Keratinocyte (primary cell): ENCODE results near the gene HDHD5. TPM values are rescaled to one million over a fixed set of nuclear protein-coding genes. Genes with fewer than 3 reads are reported as not detected.

ENCODE experiments used
- DNase-seq: peaks from one replicate; pipeline ENCODE4 v3.0.0-alpha.2; 2011; ENCODE audit warnings: low read depth, missing footprints, low spot score
- FAIRE-seq: peaks from 2 replicates; lab custom pipeline; 2011; peaks lifted over from hg19 to GRCh38; lab: Jason Lieb, UNC
- H2AFZ ChIP-seq: 2 replicates; pipeline ENCODE4 v1.6.0; 2012; ENCODE audit warnings: low read length, control low read depth, inconsistent platforms; ENCODE audit not compliant: control insufficient read depth
- H3K27ac ChIP-seq: 2 replicates; pipeline ENCODE4 v1.5.1; 2011; ENCODE audit warnings: low read length; ENCODE audit not compliant: control insufficient read depth, insufficient read depth
- H3K27me3 ChIP-seq: 3 replicates; pipeline ENCODE4 v1.6.0; 2011; ENCODE audit warnings: low read length; ENCODE audit not compliant: control insufficient read depth, insufficient read depth; ENCODE audit errors: extremely low read depth
- H3K36me3 ChIP-seq, 2 experiments: 2 replicates in 1 of 2; 3 replicates in 1 of 2; pipeline ENCODE4 v1.5.1; 2011; ENCODE audit warnings: low read length in 2 of 2, mild to moderate bottlenecking in 1 of 2; ENCODE audit not compliant: control insufficient read depth in 2 of 2, insufficient read depth in 2 of 2; ENCODE audit errors: extremely low read depth in 1 of 2
- H3K4me1 ChIP-seq: 3 replicates; pipeline ENCODE4 v1.5.1; 2011; ENCODE audit warnings: low read length; ENCODE audit not compliant: control insufficient read depth, insufficient read depth; ENCODE audit errors: extremely low read depth
- H3K4me2 ChIP-seq: 3 replicates; pipeline ENCODE4 v1.6.0; 2011; ENCODE audit warnings: low read depth, low read length; ENCODE audit not compliant: control insufficient read depth, insufficient read depth; ENCODE audit errors: extremely low read depth
- H3K4me3 ChIP-seq, 3 experiments: fragments of 200-600 bp in 1 of 3; sonication (generic) in 1 of 3; 2 replicates in 2 of 3; 3 replicates in 1 of 3; pipeline ENCODE4 v1.5.1; 2011 to 2016; ENCODE audit warnings: low read length in 3 of 3, mild to moderate bottlenecking in 3 of 3, control low read depth in 2 of 3, inconsistent platforms in 1 of 3, low read depth in 1 of 3, mixed read lengths in 1 of 3, mixed run types in 1 of 3, moderate library complexity in 1 of 3; ENCODE audit not compliant: control insufficient read depth in 2 of 3, insufficient read depth in 2 of 3; ENCODE audit errors: extremely low read depth in 1 of 3
- H3K79me2 ChIP-seq: 2 replicates; pipeline ENCODE4 v1.6.0; 2012; ENCODE audit warnings: low read length; ENCODE audit not compliant: control insufficient read depth, insufficient read depth
- H3K9ac ChIP-seq: 3 replicates; pipeline ENCODE4 v1.6.0; 2011; ENCODE audit warnings: low read length; ENCODE audit not compliant: control insufficient read depth, insufficient read depth; ENCODE audit errors: extremely low read depth
- H3K9me1 ChIP-seq: 3 replicates; pipeline ENCODE4 v1.6.0; 2011; ENCODE audit warnings: low read length; ENCODE audit not compliant: control insufficient read depth, insufficient read depth; ENCODE audit errors: extremely low read depth
- H3K9me3 ChIP-seq: 2 replicates; pipeline ENCODE4 v1.5.1; 2012; ENCODE audit warnings: low read depth, low read length; ENCODE audit not compliant: control insufficient read depth
- H4K20me1 ChIP-seq: 3 replicates; pipeline ENCODE4 v1.6.0; 2011; ENCODE audit warnings: low read length; ENCODE audit not compliant: control insufficient read depth, insufficient read depth; ENCODE audit errors: extremely low read depth
- CTCF ChIP-seq, 3 experiments: IDR thresholded peaks in 1 of 3; conservative IDR thresholded peaks in 1 of 3; optimal IDR thresholded peaks in 1 of 3; 2 replicates in 2 of 3; 3 replicates in 1 of 3; pipeline versions ENCODE3 to v1.5.1; 2011; ENCODE audit warnings: low read length in 3 of 3, mild to moderate bottlenecking in 3 of 3, moderate library complexity in 2 of 3, control low read depth in 1 of 3, inconsistent platforms in 1 of 3; ENCODE audit not compliant: insufficient read depth in 2 of 3; ENCODE audit errors: extremely low read depth in 1 of 3
- EZH2 ChIP-seq: IDR thresholded peaks from one replicate; pipeline ENCODE4 v1.6.1; 2012; ENCODE audit warnings: inconsistent platforms, mild to moderate bottlenecking, low read length, moderate library complexity
- dilution Hi-C: fragments of 300-500 bp; cut with MboI; formaldehyde crosslinking; loops from one replicate; pipeline ENCODE4 v1.7.0; 2020; ENCODE audit warnings: low sequenced_read_pairs; ENCODE audit not compliant: extremely low pct_ligation_motif_present
- polyA plus RNA-seq, 5 experiments: library from polyadenylated mRNA; depleted of rRNA in 3 of 5; stranded (reverse) in 3 of 5; stranded (forward) in 1 of 5; unstranded in 1 of 5; fragments of >200 nt; gene quantifications; 1 replicate in 1 of 5; 2 replicates in 3 of 5; 3 replicates in 1 of 5; pipeline versions ENCODE4 v1.2.1 to v1.2.3, GENCODE V29; 2011 to 2012; ENCODE audit warnings: missing spikeins in 2 of 5, low read depth in 1 of 5, low replicate concordance in 1 of 5

HDHD5 gene
- polyA plus RNA-seq, 1 donor (not counting 4 experiments of a cell fraction or from before 2014, with no cell fraction given) = 22.6 TPM

GRCh38 chr22:17198170-17199002 lies 39.3 kb upstream of the HDHD5 start:
- no peaks in the 10 kb centered on the region for H3K4me1 ChIP-seq
- peaks cover 20% of the 10 kb centered on the region for H3K27me3 ChIP-seq
- H3K4me3 ChIP-seq = no peak overlapping the region
- FAIRE-seq (no peak), DNase-seq (no peak)
- no peak overlapping the region for H2AFZ ChIP-seq
- H3K4me2 ChIP-seq = no peak overlapping the region
- TF ChIP-seq EZH2 (peak; percentile 23), CTCF (optimal IDR thresholded peaks at IDR 0.05 in 1 of 3, IDR thresholded peaks at IDR 0.05 in 1 of 3, conservative IDR thresholded peaks at IDR 0.05 in 1 of 3; ENCODE audit: extremely low read depth in 1 of 3, insufficient read depth in 2 of 3, low read length in 3 of 3) (no peak)
- H3K27ac ChIP-seq = no peak overlapping the region
- no peaks in the 10 kb centered on the region for H3K9me3 ChIP-seq
- dilution Hi-C loops = no loop called here
- H3K9ac ChIP-seq = no peak overlapping the region
- H3K9me1 ChIP-seq = no peaks in the 10 kb centered on the region
- H3K36me3 ChIP-seq = no peaks in the 10 kb centered on the region
- H4K20me1 ChIP-seq = no peaks in the 10 kb centered on the region
- no peaks in the 10 kb centered on the region for H3K79me2 ChIP-seq

GRCh38 chr22:17194213-17194612 lies 35.1 kb upstream of the HDHD5 start:
- Histone ChIP-seq H3K4me2 (no peak overlapping the region), H3K9me3 (no peaks in the 10 kb centered on the region), H3K9ac (no peak overlapping the region), H3K27ac (no peak overlapping the region), H3K9me1 (no peaks in the 10 kb centered on the region), H3K27me3 (peaks cover 13% of the 10 kb centered on the region), H3K36me3 (no peaks in the 10 kb centered on the region), H2AFZ (no peak overlapping the region), H3K4me3 (no peak overlapping the region), H3K4me1 (no peaks in the 10 kb centered on the region), H4K20me1 (no peaks in the 10 kb centered on the region), H3K79me2 (no peaks in the 10 kb centered on the region)
- DNase-seq (no peak), FAIRE-seq (no peak)
- TF ChIP-seq CTCF (optimal IDR thresholded peaks at IDR 0.05 in 1 of 3, IDR thresholded peaks at IDR 0.05 in 1 of 3, conservative IDR thresholded peaks at IDR 0.05 in 1 of 3; ENCODE audit: extremely low read depth in 1 of 3, insufficient read depth in 2 of 3, low read length in 3 of 3) (no peak), EZH2 (no peak)
- dilution Hi-C loops = no loop called here
